Colonic mucosa (tissue), 4 donors: ENCODE measurements around the gene KDM4C. TPM values are rescaled to one million over a fixed set of nuclear protein-coding genes. Genes with fewer than 3 reads are reported as not detected.

ENCODE experiments used
- DNase-seq: peaks from one replicate; pipeline ENCODE4 v3.0.0-alpha.2; 2020
- H3K27ac ChIP-seq: fragments of 200-600 bp; one replicate; pipeline ENCODE4 v1.8.0; 2021
- H3K27me3 ChIP-seq: fragments of 200-600 bp; one replicate; pipeline ENCODE4 v1.8.0; 2021
- H3K36me3 ChIP-seq: fragments of 200-600 bp; one replicate; pipeline ENCODE4 v1.8.0; 2021
- H3K4me1 ChIP-seq: fragments of 200-600 bp; one replicate; pipeline ENCODE4 v1.8.0; 2021; ENCODE audit warnings: mild to moderate bottlenecking
- H3K4me3 ChIP-seq: fragments of 200-600 bp; one replicate; pipeline ENCODE4 v1.8.0; 2021
- H3K9ac ChIP-seq, 2 donors: one replicate each; pipeline ENCODE4 v1.7.0; 2013; ENCODE audit warnings: control low read depth in 2 of 2, low read depth in 2 of 2, low read length in 2 of 2
- H3K9me3 ChIP-seq: fragments of 200-600 bp; one replicate; pipeline ENCODE4 v1.8.0; 2021
- CTCF ChIP-seq: fragments of 200-600 bp; IDR thresholded peaks from one replicate; pipeline ENCODE4 v1.8.0; 2022; ENCODE audit warnings: antibody characterized with exemption, mild to moderate bottlenecking
- intact Hi-C: fragments of 100-400 bp; cut with DNase I; formaldehyde crosslinking; loops from one replicate; pipeline ENCODE4 v1.14.1; 2022
- total RNA-seq, 2 donors: library from RNA; stranded (reverse); fragmentation: NEBNext Ultra II Directional in 1 of 2; extraction: Animal tissue kit (Norgen Biotek cat#: 25700) in 1 of 2; gene quantifications; one replicate each; pipeline ENCODE4 v1.2.1, GENCODE V29; 2021
- donor health status: healthy.
- donor health status: DM: no; HTN: no; CAD: no.
- donor health status: DM: no; HTN: no; CAD: no.

The KDM4C gene
- total RNA-seq, 2 donors from 2014 or later = 37.3 to 42.0 TPM

- TF ChIP-seq CTCF = no peak
- Histone ChIP-seq H3K36me3 (no peaks in the 10 kb centered on the region), H3K27ac (no peak overlapping the region), H3K9ac (no peak overlapping the region), H3K4me1 (no peaks in the 10 kb centered on the region), H3K4me3 (no peak overlapping the region), H3K27me3 (no peaks in the 10 kb centered on the region), H3K9me3 (no peaks in the 10 kb centered on the region)
- intact Hi-C loops = no loop called here
- no peak for DNase-seq
Observed at GRCh38 chr9:6941501-6941900, 183.7 kb downstream of the KDM4C start.

- Histone ChIP-seq H3K4me3 (no peak overlapping the region), H3K9me3 (no peaks in the 10 kb centered on the region), H3K9ac (no peak overlapping the region), H3K36me3 (no peaks in the 10 kb centered on the region), H3K27me3 (no peaks in the 10 kb centered on the region), H3K4me1 (no peaks in the 10 kb centered on the region), H3K27ac (no peak overlapping the region)
- no peak for TF ChIP-seq CTCF
- no peak for DNase-seq
- intact Hi-C loops = no loop called here
Observed at GRCh38 chr9:6942406-6942805, 184.6 kb downstream of the KDM4C start.

- Histone ChIP-seq H3K27ac (no peak overlapping the region), H3K4me3 (no peak overlapping the region), H3K4me1 (no peaks in the 10 kb centered on the region), H3K9ac (no peak overlapping the region), H3K36me3 (no peaks in the 10 kb centered on the region), H3K9me3 (no peaks in the 10 kb centered on the region), H3K27me3 (no peaks in the 10 kb centered on the region)
- no peak for TF ChIP-seq CTCF
- intact Hi-C loops = no loop called here
- no peak for DNase-seq
Observed at GRCh38 chr9:6943293-6943692, 185.5 kb downstream of the KDM4C start.

GRCh38 chr9:6944093-6944551 is 186.3 kb downstream of the KDM4C start:
- Histone ChIP-seq H3K36me3 (no peaks in the 10 kb centered on the region), H3K4me3 (no peak overlapping the region), H3K9ac (no peak overlapping the region), H3K27ac (no peak overlapping the region), H3K9me3 (no peaks in the 10 kb centered on the region), H3K4me1 (no peaks in the 10 kb centered on the region), H3K27me3 (no peaks in the 10 kb centered on the region)
- no peak for DNase-seq
- intact Hi-C loops = no loop called here
- no peak for TF ChIP-seq CTCF

- no peak overlapping the region for H3K27ac ChIP-seq
- no peaks in the 10 kb centered on the region for H3K4me1 ChIP-seq
- no peak for DNase-seq
- TF ChIP-seq CTCF = no peak
- no peak overlapping the region for H3K4me3 ChIP-seq
- no peaks in the 10 kb centered on the region for H3K27me3 ChIP-seq
- H3K9me3 ChIP-seq = no peaks in the 10 kb centered on the region
- intact Hi-C loops = no loop called here
- H3K9ac ChIP-seq = no peak overlapping the region
- no peaks in the 10 kb centered on the region for H3K36me3 ChIP-seq
Observed at GRCh38 chr9:6944896-6945295, 187.1 kb downstream of the KDM4C start.

- no peak overlapping the region for H3K27ac ChIP-seq
- no peak overlapping the region for H3K4me3 ChIP-seq
- no peak for TF ChIP-seq CTCF
- no peaks in the 10 kb centered on the region for H3K4me1 ChIP-seq
- H3K27me3 ChIP-seq = no peaks in the 10 kb centered on the region
- H3K36me3 ChIP-seq = no peaks in the 10 kb centered on the region
- DNase-seq = no peak
- intact Hi-C loops = no loop called here
- H3K9ac ChIP-seq = no peak overlapping the region
- H3K9me3 ChIP-seq = no peaks in the 10 kb centered on the region
Observed at GRCh38 chr9:6945816-6946215, 188.0 kb downstream of the KDM4C start.
